HepG2 (cell line): ENCODE measurements around the gene TPRA1. TPM values are rescaled to one million over a fixed set of nuclear protein-coding genes. Genes with fewer than 3 reads are reported as not detected.
A peak's percentile ranks its signal among the peaks of the same experiment; 100 is the strongest.

Experiments
- ATAC-seq: fragments of 200-7000 bp; cut with Tn5 transposase; 3 replicates; pipeline ENCODE4 v1.9.1; 2020; ENCODE audit warnings: mild to moderate bottlenecking, moderate library complexity
- BruUV-seq: library from RNA; stranded (reverse); fragments of 400-500 nt; replicated peaks from 2 replicates; lab custom pipeline; 2021; lab: Mats Ljungman, UMichigan
- CTCF ChIA-PET: fragments of 300-600 bp; formaldehyde crosslinking; extraction: SDS; loops from one replicate; lab custom pipeline; 2021; ENCODE audit warnings: low total read pairs, inconsistent platforms, low intra/inter-chr PET ratio; lab: Yijun Ruan, JAX
- POLR2A ChIA-PET: fragments of 350-600 bp; sonication (Branson Sonifier 250); formaldehyde crosslinking; loops from one replicate; lab custom pipeline; 2020; ENCODE audit warnings: antibody characterized with exemption, inconsistent platforms; lab: Yijun Ruan, JAX
- DNase-seq: peaks from one replicate; pipeline ENCODE4 v3.0.0-alpha.2; 2015; ENCODE audit warnings: low spot score
- FAIRE-seq: peaks from 3 replicates; lab custom pipeline; 2011; peaks lifted over from hg19 to GRCh38; lab: Jason Lieb, UNC
- H2AFZ ChIP-seq: one replicate; pipeline ENCODE4 v1.6.1; 2011; ENCODE audit warnings: low read length, inconsistent platforms
- H3K27ac ChIP-seq: fragments of 300-600 bp; 3 replicates; pipeline ENCODE4 v1.8.0; 2011; ENCODE audit warnings: mixed run types, mild to moderate bottlenecking, mixed read lengths, low read length, inconsistent platforms; ENCODE audit not compliant: insufficient read depth; ENCODE audit errors: extremely low read length
- H3K27me3 ChIP-seq, 2 experiments: fragments of 200-600 bp in 1 of 2; 2 replicates in 1 of 2; 3 replicates in 1 of 2; pipeline versions ENCODE4 v1.6.0 to v1.8.0; 2011; ENCODE audit warnings: low read length in 2 of 2, mild to moderate bottlenecking in 2 of 2, moderate library complexity in 2 of 2, inconsistent platforms in 1 of 2; ENCODE audit not compliant: insufficient read depth in 2 of 2, control insufficient read depth in 1 of 2
- H3K36me3 ChIP-seq, 2 experiments: fragments of 200-600 bp in 1 of 2; replicated peaks in 1 of 2; 2 replicates in 1 of 2; 3 replicates in 1 of 2; pipeline versions ENCODE4 v1.5.1 to v1.8.0; 2011; ENCODE audit warnings: low read length in 2 of 2, inconsistent platforms in 1 of 2; ENCODE audit not compliant: insufficient read depth in 2 of 2, control insufficient read depth in 1 of 2
- H3K4me1 ChIP-seq: 2 replicates; pipeline ENCODE4 v1.5.1; 2012; ENCODE audit warnings: low read length, inconsistent platforms; ENCODE audit not compliant: insufficient read depth
- H3K4me2 ChIP-seq: 2 replicates; pipeline ENCODE4 v1.6.0; 2011; ENCODE audit warnings: low read depth, low read length, inconsistent platforms
- H3K4me3 ChIP-seq, 3 experiments: fragments of 200-600 bp in 1 of 3; sonication (generic), shearing (Covaris generic) in 1 of 3; replicated peaks in 1 of 3; 2 replicates each; pipeline ENCODE4 v1.5.1; 2011 to 2016; ENCODE audit warnings: low read length in 3 of 3, inconsistent platforms in 2 of 3, low read depth in 2 of 3, mild to moderate bottlenecking in 2 of 3, control low read depth in 1 of 3, mixed read lengths in 1 of 3; ENCODE audit not compliant: insufficient read depth in 1 of 3
- H3K79me2 ChIP-seq: one replicate; pipeline ENCODE4 v1.6.1; 2011; ENCODE audit warnings: low read length, inconsistent platforms; ENCODE audit not compliant: insufficient read depth
- H3K9ac ChIP-seq: 2 replicates; pipeline ENCODE4 v1.6.0; 2011; ENCODE audit warnings: mild to moderate bottlenecking, low read depth, low read length, inconsistent platforms; ENCODE audit not compliant: insufficient read depth
- H3K9me3 ChIP-seq: 2 replicates; pipeline ENCODE4 v1.5.1; 2012; ENCODE audit warnings: mild to moderate bottlenecking, low read length
- H4K20me1 ChIP-seq: 2 replicates; pipeline ENCODE4 v1.6.0; 2011; ENCODE audit warnings: inconsistent platforms, mild to moderate bottlenecking, low read length, moderate library complexity; ENCODE audit not compliant: insufficient read depth
- HNRNPK ChIP-seq: fragments of 200-400 bp; formaldehyde crosslinking; IDR thresholded peaks from 2 replicates; pipeline ENCODE4 v1.6.1; 2018; ENCODE audit warnings: low read length, low read depth, moderate library complexity, mild to moderate bottlenecking; ENCODE audit not compliant: poor library complexity, severe bottlenecking
- HOXD1 ChIP-seq: sonication (generic); formaldehyde crosslinking; IDR thresholded peaks from 2 replicates; pipeline ENCODE4 v1.5.0; 2020; ENCODE audit warnings: missing genetic modification reagents
- NONO ChIP-seq, 2 experiments: fragments of 450-650 bp in 1 of 2; sonication (generic) in 1 of 2; formaldehyde crosslinking in 1 of 2; IDR thresholded peaks in 1 of 2; conservative IDR thresholded peaks in 1 of 2; 2 replicates each; pipeline versions ENCODE4 v1.6.1 to v1.8.0; 2017 to 2022; ENCODE audit warnings: mild to moderate bottlenecking in 1 of 2, missing genetic modification reagents in 1 of 2, moderate library complexity in 1 of 2
- PCBP1 ChIP-seq: fragments of 200-400 bp; formaldehyde crosslinking; IDR thresholded peaks from 2 replicates; pipeline ENCODE4 v1.6.1; 2017; ENCODE audit warnings: mild to moderate bottlenecking, low read depth, low read length, borderline replicate concordance
- RFXANK ChIP-seq: IDR thresholded peaks from 2 replicates; pipeline ENCODE4 v1.6.1; 2016
- ZBTB38 ChIP-seq: sonication (generic); formaldehyde crosslinking; IDR thresholded peaks from 2 replicates; pipeline ENCODE4 v1.5.1; 2020; ENCODE audit warnings: mild to moderate bottlenecking, missing genetic modification reagents
- ZMAT3 ChIP-seq: sonication (generic); formaldehyde crosslinking; conservative IDR thresholded peaks from 2 replicates; pipeline ENCODE4 v1.7.0; 2021; ENCODE audit warnings: missing genetic modification reagents
- WGBS: methylation state at CpG from one replicate; pipeline ENCODE4 v1.1.6; 2017; ENCODE audit warnings: low lambda C conversion rate; 5-methylcytosine and 5-hydroxymethylcytosine counted together
- in situ Hi-C: cut with HindIII; loops from 2 replicates; pipeline ENCODE4 v1.10.0; 2017; ENCODE audit warnings: low pct_unique_long_range_greater_than_20kb; ENCODE audit not compliant: extremely low pct_ligation_motif_present
- intact Hi-C: fragments of 100-400 bp; cut with micrococcal nuclease; formaldehyde crosslinking; loops from one replicate; pipeline ENCODE4 v1.10.0; 2022; ENCODE audit not compliant: unreplicated experiment
- polyA plus RNA-seq, 8 experiments: library from polyadenylated mRNA; depleted of rRNA in 3 of 8; stranded (reverse) in 7 of 8; unstranded in 1 of 8; fragments of >200 nt; fragmentation: Illumina TruSeq in 4 of 8; extraction: Trizol in 4 of 8; gene quantifications; 2 replicates each; pipeline versions ENCODE4 v1.2.1 to v1.2.3, GENCODE V29; 2011 to 2016; ENCODE audit warnings: low read depth in 4 of 8, missing spikeins in 1 of 8, mixed read lengths in 1 of 8; ENCODE audit not compliant: insufficient read depth in 1 of 8
- total RNA-seq, 5 experiments: library from RNA; depleted of rRNA; stranded (reverse); fragments of >200 nt; fragmentation: Illumina TruSeq; extraction: Trizol; gene quantifications; 2 replicates each; pipeline ENCODE4 v1.2.3, GENCODE V29; 2016; ENCODE audit warnings: low read depth in 1 of 5
- TF ChIP-seq, protein P1 (sequence below): sonication (generic); formaldehyde crosslinking; IDR thresholded peaks from 2 replicates; pipeline ENCODE4 v1.5.1; 2020; ENCODE audit warnings: mild to moderate bottlenecking, moderate library complexity, missing genetic modification reagents

Gene TPRA1
- total and polyA plus RNA-seq, 2 of the 13 experiments (the other 11 are each of a cell fraction or from before 2014, with no cell fraction given) = 25.4 to 25.8 TPM

DNA sequence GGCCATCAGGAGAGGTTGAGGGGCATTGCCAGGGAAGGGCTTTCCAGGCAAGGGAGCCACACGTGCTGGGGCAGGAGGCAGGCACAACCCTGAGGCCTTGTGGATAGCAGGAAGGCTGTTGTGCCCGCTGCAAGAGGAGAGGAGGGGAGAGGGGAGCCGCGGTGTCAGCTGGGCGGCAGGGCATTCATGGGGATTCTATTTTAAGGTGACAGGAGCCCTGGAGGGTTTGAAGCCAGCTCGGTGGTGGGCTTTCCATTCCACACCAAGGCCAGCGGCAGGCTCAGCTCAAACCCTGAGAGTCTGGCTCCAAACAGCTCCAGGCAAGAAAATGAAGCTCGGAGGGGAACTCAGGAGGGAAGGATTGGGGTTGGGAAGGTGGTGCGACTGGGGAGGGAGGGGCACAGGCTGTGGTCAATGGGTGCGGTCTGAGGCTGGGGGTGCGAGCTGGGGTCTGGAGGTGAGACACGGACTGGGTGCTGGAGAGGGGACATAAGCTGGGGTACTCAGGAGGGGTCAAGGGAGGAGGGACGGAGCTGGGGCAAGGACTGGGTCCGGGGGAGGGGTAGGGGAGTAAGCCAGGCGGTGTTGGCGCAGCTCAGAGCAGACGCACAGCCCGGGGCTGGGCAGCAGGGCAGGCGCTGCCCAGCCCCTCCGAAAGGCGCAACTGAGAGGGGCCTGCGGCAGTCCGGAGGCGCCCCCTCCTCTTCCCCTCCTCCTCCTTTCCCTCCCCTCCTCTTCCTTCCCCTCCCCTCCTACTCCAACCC is 43.4 kb downstream of the TPRA1 start:
- POLR2A ChIA-PET = no interaction called here
- intact Hi-C loops = loop anchor here (10.0 kb wide), 1 partner anchor 562 kb away; the partner anchor contains the start of gene PLXNA1
- CTCF ChIA-PET = no interaction called here
- TF ChIP-seq HNRNPK (peak; percentile 89), ZMAT3 (0 out of 2 replicates have a peak, but pooled peaks have one; percentile 10), HOXD1 (CRISPR knock-in tag) (no peak), ZBTB38 (CRISPR knock-in tag) (0 out of 2 replicates have a peak, but pooled peaks have one; percentile 22), NONO (IDR thresholded peaks at IDR 0.05) (no peak), NONO (CRISPR knock-in tag; conservative IDR thresholded peaks at IDR 0.05) (0 out of 2 replicates have a peak, but pooled peaks have one; percentile 11), RFXANK (no peak), PCBP1 (0 out of 2 replicates have a peak, but pooled peaks have one; percentile 62)
- TF ChIP-seq, protein P1, sequence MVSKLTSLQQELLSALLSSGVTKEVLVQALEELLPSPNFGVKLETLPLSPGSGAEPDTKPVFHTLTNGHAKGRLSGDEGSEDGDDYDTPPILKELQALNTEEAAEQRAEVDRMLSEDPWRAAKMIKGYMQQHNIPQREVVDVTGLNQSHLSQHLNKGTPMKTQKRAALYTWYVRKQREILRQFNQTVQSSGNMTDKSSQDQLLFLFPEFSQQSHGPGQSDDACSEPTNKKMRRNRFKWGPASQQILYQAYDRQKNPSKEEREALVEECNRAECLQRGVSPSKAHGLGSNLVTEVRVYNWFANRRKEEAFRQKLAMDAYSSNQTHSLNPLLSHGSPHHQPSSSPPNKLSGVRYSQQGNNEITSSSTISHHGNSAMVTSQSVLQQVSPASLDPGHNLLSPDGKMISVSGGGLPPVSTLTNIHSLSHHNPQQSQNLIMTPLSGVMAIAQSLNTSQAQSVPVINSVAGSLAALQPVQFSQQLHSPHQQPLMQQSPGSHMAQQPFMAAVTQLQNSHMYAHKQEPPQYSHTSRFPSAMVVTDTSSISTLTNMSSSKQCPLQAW (CRISPR knock-in tag) = no peak
- TF ChIP-seq, all 625 proteins: peak for 5
- H3K36me3 ChIP-seq = no peaks in the 10 kb centered on the region
- H3K79me2 ChIP-seq = no peaks in the 10 kb centered on the region
- peaks cover 50% of the 10 kb centered on the region for H3K4me1 ChIP-seq
- H3K4me3 ChIP-seq = peak overlapping the region in 1 of 3 experiments; percentile 33; a peak in 1 of 6 replicates
- ATAC-seq (no peak), DNase-seq (no peak), FAIRE-seq (no peak)
- H2AFZ ChIP-seq = no peak overlapping the region
- 54% methylated on average over 20 of the region's 24 CpGs for WGBS
- in situ Hi-C loops = no loop called here
- no peaks in the 10 kb centered on the region for H4K20me1 ChIP-seq
- H3K9me3 ChIP-seq = no peaks in the 10 kb centered on the region
- BruUV-seq = no TSS peak
- peak overlapping the region; percentile 45; the same call in 1 of the 2 replicates for H3K4me2 ChIP-seq
- H3K27ac ChIP-seq = no peak overlapping the region
- peaks cover 5 to 13% of the 10 kb centered on the region in 2 experiments; a peak in 3 of 5 replicates for H3K27me3 ChIP-seq
- H3K9ac ChIP-seq = no peak overlapping the region
